GM21381 (cell line): ENCODE measurements around the gene PRDM16.

Experiments used
- ATAC-seq: cut with Tn5 transposase; IDR thresholded peaks from one replicate; pipeline ENCODE4 v1.9.1; 2021; ENCODE audit warnings: mild to moderate bottlenecking, moderate library complexity; ENCODE audit not compliant: unreplicated experiment

The PRDM16 gene

DNA sequence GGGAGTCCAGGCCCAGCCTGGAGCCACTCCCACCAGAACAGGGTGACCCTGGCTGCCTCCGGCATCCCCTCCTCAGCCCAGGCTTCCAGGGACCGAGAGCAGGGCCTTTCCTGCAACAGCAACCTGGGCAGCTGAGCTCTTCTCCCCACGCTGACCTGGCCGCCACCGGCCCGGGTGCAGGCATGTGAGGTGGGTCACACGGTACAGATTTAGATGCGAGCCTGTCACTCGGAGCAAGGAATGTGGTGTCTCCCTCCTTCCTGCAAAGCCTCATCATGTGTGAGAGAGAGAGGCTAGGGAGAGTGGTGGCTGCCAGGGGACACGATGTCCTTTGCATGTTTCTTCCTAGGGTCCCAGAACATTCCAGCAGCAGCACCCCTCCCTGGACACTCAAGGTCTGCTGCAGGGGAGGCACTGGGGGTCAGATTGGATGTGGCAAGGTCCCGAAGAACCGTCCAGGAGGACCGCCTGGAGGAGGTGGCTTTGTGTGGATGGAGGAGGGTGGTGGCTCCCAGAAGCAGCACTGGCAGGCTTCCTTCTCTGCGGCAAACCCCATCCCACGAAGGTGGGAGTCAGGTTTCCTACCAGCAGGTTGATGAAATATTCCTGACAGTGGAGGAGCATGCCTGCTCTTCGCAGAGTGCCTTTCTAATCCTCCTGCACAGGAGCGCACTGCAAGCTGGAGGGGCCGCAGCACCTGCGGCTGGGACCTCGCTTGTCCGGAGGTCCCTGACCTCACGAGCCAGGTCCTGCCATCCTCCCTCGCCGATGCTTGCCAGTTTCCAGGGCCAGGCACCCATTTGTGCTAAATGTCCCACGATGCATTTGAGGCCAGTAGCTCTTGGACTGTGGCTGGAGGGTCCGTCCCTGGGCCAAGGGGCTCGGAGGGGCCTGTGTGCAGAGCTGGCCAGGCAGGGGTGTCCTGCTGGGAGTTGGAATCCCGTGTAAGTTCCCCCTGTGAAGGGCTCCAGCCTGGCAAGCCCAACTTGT, 68.4 kb downstream of the PRDM16 start:
- no peak for ATAC-seq

DNA sequence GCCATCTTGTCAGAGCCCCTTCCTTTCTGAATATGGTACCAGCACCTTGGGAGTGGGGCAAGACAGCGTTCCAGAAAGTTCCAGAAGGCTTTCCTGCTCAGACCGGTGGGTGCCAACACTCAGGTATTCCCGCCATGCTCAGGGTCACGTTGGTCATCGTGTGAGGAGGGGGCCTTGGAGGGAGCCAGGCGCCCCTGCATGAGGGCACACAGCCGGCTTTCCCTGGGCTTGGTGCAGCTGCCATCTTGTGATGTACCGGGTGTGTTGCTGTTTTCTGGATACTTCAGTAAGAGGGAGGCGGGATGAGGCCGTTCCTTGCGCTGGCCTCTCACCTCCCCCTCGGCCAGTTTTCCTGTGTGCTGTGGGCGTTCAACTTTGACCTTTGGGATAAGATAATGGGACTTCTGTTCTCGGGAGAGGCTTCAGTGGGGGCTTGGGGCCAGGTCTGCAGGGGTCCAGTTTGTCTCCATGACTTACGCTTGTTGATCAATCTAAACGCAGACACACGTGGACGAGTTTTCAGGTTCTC, 69.7 kb downstream of the PRDM16 start:
- no peak for ATAC-seq

DNA sequence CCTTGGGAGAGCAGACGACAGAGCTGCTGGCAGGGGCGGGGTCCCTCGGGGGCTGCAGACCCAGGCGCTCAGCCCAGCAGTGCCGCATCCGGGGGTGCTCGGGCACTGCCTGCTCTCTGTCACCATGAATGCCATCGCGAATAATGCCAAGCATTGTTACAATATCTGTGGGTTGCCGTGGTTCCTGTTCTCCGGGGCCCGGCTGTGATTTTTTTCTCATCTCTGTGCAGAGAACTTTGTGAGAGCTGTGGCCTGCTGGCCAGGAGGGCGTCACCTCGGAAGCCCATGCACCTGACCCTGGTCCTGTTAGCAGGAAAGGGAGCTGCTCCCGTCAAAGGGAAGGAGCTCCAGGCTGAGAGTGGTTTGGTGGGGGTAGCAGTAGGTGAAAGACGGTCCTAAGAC, 70.4 kb downstream of the PRDM16 start:
- no peak for ATAC-seq

DNA sequence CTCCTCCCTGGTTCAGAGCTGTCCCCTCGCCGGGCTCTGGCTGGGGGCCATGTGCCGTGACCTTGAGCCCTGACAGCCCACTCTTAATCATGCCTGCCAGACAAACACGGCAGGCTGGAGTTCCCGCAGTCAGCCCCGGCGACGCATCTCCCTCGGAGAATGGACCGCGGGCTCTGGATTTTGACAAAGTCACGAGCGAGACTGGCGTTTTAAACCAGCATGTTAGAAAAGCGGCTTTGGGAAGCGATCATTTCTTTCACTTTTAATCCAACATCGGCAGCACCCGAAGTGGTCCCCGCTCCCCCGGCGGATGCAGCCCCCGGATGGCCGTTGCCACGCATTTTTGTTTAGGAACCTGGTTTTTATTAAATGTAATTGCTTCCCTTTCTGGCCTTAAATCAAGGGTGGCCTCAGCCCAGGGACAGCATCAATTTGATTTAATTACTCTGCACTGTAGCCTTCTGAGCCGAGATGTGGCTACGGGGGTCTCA, 70.9 kb downstream of the PRDM16 start:
- no peak for ATAC-seq

DNA sequence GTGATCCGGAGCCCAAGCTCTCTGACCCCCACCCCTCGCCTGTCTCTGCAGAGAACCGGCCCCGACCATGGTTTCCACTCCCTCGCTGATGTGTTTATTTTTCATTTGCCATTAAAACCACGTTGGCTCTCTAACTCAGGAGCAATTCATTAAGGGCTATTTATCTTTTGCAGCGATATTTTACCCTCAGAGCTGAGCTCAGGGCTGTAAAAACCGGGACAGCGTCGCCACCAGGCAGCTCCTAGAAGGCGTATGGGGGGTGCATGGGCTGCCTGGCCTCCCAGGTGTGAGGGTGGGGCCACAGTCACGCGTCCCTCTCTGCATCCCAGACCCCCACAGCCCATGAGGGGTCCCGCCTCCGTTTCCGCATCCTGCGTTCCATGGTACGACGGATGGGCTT, 71.4 kb downstream of the PRDM16 start:
- no peak for ATAC-seq

DNA sequence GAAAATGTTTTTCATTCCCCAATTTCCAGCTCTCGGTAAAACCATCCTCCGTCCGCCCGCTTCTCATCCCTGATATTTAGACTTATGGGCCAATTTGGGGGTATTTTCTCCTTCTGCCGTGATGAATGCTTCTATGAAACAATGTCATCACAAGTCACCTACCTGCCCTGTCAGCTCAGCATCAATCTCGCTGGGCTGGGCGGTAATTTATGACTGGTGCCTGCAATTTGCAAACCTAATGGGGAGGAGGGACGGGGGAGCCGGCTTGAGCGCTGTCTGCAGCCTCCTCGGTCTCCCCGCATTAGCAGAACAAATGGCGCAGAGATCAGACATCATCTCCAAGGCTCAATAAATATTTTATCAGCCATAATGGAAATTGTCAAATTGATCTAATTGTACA, 72.1 kb downstream of the PRDM16 start:
- ATAC-seq, result no peak

DNA sequence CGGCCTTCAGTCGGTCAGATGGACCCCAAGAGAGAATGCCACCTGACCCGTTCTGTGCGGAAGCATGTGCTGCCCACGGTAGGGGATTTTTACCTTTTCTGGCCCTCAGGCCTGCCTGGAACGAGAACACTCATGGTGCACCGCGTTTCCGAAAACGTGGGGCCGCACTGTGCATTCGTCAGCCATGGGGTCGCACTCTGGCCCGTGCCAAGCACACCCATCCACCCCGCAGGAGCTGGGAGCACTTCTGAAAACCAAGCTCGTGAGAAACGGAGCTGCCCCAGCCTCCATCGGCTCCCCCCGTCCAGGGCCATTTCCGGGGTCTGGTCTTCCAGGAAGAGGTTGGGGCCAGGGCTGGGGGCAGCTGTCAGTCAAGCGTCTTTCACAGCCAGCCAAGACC, 72.8 kb downstream of the PRDM16 start:
- no peak for ATAC-seq

DNA sequence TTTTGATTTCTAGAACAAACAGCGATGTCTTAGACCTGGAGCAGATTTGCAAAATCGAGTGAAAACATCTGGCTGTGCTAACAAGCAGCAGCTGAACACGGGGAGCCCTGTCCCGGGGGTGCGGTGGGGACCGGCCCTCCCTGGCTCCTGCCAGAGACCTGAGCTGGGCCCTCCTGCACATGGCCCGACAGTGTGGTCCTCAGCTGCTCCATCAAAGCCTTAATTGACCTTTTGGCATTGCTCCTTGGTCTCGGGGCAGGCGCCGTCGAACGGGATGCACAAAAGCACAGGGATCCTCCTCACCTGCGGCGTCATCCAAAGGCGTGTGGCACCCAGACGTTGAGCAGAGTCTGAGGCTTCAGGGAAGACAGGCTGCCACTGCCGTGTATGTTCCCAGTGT, 73.2 kb downstream of the PRDM16 start:
- no peak for ATAC-seq

DNA sequence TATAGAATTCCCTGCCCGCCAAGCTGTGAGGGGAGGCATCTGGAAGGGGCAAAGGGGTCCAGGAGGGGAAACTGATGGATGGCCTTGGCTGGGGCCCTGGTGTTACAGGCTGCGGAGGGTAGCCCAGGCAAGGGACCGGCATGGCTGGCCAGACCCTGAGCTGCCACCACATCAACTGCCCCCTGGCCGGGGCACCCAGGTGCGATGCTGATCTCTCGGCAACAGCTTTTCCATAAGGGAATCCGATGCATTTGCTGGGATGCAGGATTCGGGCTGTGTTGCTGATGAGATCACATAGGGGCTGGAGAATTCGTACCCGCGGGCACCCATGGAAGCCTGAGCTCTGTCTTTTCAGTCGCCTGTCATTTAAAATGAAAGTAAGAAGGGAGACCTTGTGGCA, 73.7 kb downstream of the PRDM16 start:
- no peak for ATAC-seq

DNA sequence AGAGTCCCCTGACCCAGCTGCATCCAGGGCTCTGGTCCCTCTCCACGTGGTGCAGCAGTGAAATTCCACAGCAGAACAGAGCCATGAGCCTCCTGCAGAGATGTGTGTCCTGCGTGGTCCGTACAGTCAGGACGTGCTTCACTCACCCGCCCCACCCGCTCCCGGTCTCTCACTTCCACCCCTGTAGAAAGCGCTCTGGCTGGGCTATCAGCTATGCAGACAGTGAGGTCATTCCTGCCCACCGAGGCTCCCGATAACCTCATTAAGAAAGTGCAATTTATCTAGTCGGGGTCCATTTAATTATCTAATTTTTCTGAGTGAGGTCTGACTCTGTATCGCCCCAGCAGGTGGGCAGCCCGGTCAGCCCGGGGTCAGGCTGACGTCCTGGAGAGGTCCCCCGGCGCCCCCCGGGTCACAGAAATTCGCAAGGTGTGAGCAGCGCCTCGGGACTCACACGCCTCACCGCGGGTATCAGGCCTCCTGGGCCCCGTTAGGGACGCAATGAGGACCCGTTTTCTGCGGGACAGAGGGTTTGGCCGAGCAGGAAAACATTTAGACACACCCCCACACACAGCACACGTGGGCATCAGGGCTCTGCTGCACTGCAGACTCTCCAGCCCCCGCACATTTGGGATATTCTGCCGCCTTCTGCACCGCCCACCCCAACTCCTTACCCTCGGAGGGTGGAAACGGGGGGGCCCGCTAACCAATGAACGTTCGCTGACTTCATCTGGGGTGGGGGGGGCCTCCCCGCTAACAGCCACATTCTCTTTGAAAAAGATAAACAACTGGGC, 76.7 kb downstream of the PRDM16 start:
- no peak for ATAC-seq

DNA sequence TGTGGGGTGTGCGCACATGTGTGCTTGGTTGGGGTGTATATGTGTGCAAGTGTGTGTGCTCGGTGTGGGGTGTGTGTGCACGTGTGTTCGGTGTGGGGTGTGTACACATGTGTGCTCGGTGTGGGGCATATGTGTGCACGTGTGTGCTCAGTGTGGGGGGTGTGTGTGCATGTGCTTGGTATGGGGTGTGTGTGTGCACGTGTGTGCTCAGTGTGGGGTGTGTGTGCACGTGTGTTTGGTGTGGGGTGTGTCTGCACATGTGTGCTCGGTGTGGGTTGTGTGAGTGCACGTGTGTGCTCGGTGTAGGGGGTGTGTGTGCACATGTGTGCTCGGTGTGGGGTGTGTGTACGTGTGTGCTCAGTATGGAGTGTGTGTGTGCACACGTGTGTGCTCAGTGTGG, 77.5 kb downstream of the PRDM16 start:
- ATAC-seq, result no peak

DNA sequence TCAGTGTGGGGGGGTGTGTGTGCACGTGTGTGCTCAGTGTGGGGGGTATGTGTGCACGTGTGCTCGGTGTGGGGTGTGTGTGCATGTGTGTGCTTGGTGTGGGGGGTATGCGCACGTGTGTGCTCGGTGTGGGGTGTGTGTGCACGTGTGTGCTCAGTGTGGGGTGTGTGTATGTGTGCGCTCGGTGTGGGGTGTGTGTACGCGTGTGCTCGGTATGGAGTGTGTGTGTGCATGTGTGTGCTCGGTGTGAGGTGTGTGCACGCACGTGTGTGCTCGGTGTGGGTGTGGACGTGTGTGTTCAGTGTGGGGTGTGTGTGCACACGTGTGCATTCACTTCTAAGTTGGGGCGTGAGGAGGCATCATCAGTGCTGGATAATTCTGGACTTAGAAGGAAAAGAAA, 77.9 kb downstream of the PRDM16 start:
- no peak for ATAC-seq

DNA sequence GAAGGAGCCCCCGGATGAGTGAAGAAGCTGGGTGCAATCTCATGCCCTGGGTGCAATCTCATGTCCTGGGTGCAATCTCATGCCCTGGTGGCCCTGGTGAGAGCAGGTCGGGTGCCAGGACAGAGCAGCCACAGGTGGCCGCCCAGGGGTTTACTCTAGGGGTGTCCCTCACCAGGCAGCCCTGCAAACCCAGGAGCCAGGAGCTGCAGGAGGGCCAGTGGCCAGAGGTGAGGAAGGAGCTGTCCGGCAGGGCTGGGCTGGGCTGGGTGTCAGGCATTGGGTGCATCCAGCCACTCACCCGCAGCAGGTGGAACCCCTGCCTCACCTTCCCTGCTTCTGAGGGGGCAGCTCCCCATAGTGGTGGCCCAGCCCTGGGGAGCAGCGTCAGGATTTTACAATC, 79.2 kb downstream of the PRDM16 start:
- ATAC-seq, result no peak

DNA sequence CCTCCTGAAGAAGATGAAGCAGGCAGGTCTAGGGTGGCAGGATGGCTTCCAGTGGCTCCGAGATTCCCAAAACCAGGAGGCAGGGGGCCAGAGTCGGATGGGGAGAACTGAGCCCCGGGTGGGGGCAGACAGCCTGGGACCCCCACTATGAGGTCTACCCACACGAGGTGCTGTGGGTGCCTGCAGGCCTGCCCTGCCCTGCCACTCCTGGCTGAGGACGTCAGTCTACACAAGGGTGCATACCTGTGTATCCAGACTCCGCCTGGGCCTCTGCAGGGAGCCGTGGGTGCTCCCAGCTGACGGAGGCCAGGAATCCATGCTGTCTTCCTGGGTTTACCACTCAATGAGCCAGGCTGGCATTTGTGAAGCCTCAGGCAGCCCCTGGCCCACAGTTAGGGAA, 80.3 kb downstream of the PRDM16 start:
- ATAC-seq, result no peak

DNA sequence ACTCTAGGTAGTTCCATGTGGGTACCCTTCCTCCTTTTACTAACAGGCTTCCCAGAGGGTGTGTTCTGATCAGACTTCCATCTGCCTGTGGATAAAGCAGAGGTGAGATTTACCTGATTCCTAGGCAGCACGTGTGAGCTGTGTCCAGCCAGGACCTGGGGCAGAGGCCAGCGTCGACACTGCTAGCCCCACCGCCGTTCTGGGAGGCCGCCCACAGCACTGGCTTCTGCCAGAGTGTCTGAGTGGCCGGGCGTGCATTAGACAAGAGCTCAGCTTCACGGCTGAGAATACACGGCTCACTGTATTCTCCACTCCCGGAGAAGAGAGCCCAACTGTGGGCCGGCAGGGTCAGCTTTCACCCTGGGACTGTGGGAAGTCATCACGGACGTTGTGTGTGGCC, 82.5 kb downstream of the PRDM16 start:
- ATAC-seq, result no peak

DNA sequence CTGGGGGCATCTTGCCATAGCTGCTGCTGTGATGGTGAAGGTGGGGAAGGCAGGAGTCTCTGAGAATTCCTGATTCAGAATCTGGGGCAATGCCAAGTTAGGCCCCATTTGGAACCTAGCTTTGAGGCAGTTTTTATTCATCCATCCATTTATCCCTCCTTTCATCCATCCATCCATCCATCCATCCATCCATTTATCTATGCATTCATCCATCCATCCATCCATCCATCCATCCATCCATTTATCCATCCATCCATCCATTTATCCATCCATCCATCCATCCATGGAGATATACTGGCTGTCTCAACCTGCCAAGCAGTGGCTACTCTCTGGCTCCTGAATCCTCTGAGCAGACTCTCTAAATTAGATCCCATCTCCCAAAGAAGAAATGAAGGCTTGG, 83.1 kb downstream of the PRDM16 start:
- no peak for ATAC-seq

DNA sequence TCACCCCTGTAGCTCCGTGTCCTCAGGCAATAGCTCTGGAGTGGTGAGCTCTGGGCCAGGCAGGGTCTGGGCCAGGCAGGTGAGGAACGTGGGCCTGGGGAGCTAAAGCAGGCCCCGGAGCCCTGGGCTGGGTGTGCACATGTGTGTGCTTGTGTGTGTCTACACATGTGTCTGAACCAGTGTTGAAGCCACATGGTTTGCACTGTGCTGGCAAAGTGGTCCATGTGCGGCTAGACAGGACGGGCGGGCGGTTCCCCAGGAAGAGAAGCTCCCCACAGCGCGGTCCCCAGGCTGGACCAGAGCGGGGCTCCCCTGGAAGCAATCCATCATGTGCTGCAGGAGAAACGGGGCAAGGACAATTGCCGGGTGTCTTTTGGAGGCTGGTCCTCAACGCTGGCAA, 84.2 kb downstream of the PRDM16 start:
- no peak for ATAC-seq

DNA sequence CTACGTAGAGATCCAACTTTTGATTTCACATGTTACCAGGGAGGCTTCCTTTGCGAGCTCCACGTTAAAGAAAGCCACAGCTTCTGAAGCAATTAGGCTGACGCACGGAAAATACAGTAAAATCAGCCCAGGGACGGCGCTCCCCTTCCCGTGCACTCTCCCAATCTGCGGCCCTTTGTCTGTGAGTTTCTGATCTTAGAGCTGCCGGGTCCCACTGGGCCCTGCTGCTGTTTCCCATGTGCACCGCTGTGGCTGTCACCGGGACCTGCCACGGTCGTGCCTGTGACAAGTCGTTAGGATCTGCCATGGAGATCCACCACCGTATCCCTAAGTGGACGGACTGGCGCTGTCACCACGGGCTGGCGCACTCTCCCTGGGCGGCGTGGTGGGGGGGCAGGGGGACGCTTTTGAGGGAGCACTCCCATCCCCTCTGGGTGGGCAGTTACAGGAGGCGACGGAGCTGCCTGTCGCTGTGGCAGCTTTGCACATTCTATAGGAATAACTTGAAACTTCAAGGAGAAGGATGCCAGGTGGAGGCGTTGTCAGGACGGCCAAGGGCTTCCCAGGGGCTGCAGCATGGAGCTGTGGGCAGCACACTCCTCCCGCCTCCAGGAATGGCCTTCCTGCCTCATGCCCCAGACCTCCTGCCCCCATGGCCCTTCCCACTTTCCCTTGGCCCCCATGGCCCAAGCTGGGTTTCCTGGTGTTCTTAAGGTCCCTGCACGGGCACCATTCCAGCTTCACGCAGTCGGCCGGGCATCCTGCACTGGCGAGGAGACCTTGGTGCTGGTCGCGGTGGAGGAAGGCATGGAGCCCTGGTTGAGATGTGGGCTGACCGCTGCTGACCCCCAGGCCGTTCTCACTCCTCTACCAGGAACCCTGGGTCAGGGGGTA, 85.1 kb downstream of the PRDM16 start:
- ATAC-seq, result no peak

DNA sequence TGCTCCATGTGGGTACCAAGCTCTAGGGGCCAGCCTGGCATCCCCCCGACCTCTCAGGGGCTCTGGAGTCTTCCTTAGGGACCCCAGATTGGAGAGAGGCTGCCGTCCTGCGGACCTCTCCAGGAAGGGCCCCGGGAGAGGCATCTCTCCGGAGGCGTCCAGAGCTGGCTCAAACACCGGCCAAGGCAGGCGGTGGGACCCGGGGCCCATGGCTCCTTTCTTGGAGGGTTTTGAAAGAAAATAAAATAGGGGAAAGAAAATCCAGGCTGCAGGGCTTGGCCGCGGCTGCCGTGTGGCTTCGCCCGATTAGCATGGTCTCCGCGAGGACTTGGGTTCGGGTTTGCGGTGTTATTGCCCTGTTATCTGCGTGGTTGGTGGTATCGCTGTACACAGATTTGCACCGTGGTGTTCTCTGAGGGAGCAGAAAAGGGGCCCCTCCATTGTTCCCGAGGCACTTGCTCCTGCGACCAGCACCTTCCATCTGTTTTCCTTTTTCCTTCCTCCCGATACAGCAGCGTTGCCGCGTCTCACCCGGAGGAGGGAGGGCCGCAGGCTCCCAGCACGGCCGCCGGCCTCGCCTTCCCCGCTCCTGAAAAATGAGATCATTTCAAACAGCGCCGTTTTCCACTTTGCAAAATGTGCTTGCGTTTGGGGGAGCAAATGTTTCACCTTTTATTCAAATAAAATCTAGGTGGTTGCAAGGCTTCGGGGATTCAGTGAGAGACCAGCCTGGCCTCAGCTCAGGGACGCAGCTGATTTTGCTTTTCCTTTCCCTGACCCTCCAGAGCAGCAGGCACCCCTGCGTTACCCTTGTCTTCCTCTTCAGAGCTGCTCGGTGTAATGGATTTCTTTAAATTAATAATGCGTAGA, 86.3 kb downstream of the PRDM16 start:
- no peak for ATAC-seq

DNA sequence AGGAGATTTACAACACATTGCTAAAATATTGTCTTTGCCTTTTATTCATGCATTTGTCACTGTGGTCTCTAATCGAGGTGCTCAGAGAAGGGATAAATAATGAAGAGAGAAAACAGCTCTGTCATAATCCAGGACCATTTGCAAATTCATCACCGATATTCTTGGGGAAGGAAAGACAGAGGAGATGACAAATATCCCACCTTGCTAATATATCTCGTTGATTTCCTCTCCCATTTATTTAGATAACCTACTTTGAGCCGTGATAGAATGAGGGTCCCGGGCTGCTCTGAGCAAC, 86.9 kb downstream of the PRDM16 start:
- no peak for ATAC-seq
